KOPT-K1 (cell line): ENCODE results near the gene KMT2E.
"Not testable (repeated sequence)": the region's sequence is repeated elsewhere in the genome, so short reads cannot be mapped to it uniquely, and the experiment has no call there.

Experiments
- H3K27ac ChIP-seq: fragments of 200-600 bp; sonication (generic); 2 replicates; pipeline ENCODE4 v1.5.1; 2016; ENCODE audit warnings: antibody characterized with exemption, mild to moderate bottlenecking, low read depth, low read length; ENCODE audit not compliant: poor library complexity, severe bottlenecking
- H3K36me3 ChIP-seq: fragments of 200-600 bp; sonication (generic); 2 replicates; pipeline ENCODE4 v1.5.1; 2017; ENCODE audit warnings: antibody characterized with exemption, mild to moderate bottlenecking, low read length, moderate library complexity; ENCODE audit not compliant: insufficient read depth
- H3K9me3 ChIP-seq: fragments of 200-600 bp; sonication (generic); 2 replicates; pipeline ENCODE4 v1.5.1; 2017; ENCODE audit warnings: antibody characterized with exemption, low read length, mild to moderate bottlenecking; ENCODE audit not compliant: insufficient read depth, poor library complexity, severe bottlenecking

KMT2E gene

DNA sequence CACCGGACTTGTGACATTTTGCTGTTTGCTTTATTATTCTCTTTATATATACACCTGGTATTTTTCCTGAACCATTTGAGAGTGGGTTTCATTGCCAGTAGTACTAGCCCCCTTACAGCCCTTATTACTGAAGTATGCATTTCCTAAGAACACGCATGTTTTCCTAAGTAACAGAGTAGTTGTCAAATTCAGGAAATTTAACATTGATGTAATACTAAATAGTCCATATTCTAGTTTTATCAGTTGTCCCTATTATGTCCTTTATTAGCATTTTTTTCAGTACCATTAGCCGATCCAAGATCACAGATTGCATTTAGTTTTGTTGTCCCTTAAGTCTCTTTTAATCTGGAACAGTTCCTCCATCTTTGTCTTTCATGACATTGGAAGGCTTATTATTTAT, 8.0 kb downstream of the KMT2E start:
- Histone ChIP-seq H3K36me3 (0 out of 2 replicates have a peak, but pooled peaks cover 5% of the 10 kb centered on the region), H3K27ac (no peak overlapping the region), H3K9me3 (no peaks in the 10 kb centered on the region)

DNA sequence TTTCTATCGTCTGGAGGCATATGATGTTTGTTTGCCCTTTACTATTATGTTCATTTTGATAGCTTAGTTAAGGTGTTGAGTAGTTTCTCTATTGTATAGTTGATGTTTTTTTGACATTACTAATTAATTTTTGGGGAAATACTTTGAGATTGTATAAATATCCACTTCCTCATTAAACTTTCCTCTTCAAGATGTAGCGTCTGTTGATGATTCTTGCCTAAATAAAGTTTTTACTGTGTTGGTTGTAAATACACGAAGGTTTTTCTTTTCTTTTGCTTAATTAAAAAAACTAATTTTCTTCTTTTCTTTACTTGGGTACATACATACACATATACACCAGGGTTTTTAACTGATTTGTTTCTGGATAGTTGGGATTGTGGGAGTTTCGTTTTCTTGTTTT, 8.5 kb downstream of the KMT2E start:
- Histone ChIP-seq H3K9me3 (no peaks in the 10 kb centered on the region), H3K36me3 (0 out of 2 replicates have a peak, but pooled peaks cover 5% of the 10 kb centered on the region), H3K27ac (no peak overlapping the region)

DNA sequence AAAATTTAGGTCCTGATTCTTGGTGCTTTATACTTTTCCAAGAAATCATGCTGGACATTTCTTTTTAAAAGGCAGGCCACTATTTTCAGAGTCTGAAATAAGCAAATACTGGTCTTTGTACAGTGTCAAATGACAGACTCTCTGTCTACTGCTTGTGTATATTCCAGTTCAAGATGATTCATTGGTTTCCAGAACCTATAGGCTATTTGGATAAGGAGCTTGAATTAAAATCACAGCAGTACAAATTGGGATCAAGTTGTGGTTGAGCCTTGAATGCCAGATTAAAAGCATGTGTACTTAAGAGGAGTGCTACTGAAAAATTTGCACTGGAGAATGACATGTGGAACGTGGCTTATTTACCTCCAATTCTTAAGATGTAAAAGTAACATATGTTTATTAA, 10.7 kb downstream of the KMT2E start:
- H3K36me3 ChIP-seq: peaks cover 11% of the 10 kb centered on the region; the same call in 1 of the 2 replicates
- no peak overlapping the region for H3K27ac ChIP-seq
- H3K9me3 ChIP-seq: no peaks in the 10 kb centered on the region

DNA sequence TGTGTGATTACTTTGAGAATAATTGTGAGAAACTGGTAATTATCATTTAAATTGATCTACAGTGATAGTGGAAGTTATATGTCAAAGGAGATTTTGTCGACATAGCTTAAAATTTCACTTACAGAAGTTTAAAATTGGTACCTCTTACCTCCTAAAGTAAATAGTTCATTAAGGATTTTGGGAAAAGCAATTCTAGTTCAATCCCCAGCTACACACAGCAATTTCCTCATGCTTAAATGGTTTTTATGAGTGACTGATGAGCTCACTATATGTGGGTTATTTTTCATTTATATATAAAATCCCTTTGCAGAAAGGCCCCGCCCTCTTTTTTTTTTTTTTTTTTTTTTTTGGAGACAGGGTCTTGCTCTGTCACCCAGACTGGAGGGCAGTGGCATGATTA, 12.7 kb downstream of the KMT2E start:
- Histone ChIP-seq H3K9me3 (no peaks in the 10 kb centered on the region), H3K36me3 (peaks cover 6% of the 10 kb centered on the region; the same call in 1 of the 2 replicates)

DNA sequence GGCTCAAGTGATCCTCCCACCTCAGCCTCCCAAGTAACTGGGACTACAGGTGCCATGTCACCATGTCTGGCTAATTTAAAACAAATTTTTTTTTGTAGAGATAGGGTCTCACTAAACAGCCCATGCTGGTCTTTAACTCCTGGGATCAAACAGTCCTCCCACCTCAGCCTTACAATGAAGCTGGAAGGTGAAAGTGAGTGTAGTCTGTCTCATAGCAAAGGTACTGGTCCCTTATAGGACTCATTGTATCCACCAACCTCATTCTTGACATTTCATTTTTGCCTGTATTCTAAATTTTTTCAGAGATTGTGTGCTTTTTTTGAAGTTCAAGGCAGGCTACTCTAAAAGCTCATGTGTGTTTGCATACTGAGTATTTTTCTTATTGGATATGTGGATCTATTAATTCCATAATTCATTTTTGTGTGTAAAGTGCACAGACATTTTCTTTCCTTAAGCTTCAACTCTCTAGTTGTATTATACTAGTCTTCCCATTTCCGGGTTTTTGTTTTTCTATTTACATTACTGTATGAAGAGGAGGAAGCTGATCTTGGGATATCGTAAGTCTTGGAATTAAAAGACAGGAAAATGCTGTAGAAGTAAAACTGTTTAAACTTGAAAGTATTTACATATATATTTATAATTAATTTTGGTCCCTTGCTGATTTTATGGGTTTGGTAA, 13.3 kb downstream of the KMT2E start:
- H3K27ac ChIP-seq: no peak overlapping the region
- no peaks in the 10 kb centered on the region for H3K9me3 ChIP-seq
- H3K36me3 ChIP-seq: peaks cover 6% of the 10 kb centered on the region; the same call in 1 of the 2 replicates

More for the DNA sequence above, 12.7 kb downstream of the KMT2E start:
- no peak overlapping the region for H3K27ac ChIP-seq

DNA sequence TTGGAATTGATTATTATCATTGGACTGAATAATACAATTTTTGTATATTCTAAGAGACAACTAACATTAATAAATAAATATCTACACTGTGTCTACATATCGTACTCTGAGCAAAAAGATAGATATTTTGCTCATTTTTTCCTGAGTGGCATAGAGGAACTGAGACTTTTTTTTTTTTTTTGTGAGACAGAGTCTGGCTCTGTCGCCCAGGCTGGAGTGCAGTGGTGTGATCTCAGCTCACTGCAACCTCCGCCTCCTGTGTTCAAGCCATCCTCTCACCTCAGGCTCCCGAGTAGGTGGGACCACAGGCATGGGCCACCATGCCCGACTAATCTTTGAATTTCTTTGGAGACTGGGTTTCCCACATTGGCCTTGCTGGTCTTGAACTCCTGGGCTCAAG, 14.0 kb downstream of the KMT2E start:
- peaks cover 6% of the 10 kb centered on the region; the same call in 1 of the 2 replicates for H3K36me3 ChIP-seq
- no peak overlapping the region for H3K27ac ChIP-seq
- H3K9me3 ChIP-seq: no peaks in the 10 kb centered on the region

DNA sequence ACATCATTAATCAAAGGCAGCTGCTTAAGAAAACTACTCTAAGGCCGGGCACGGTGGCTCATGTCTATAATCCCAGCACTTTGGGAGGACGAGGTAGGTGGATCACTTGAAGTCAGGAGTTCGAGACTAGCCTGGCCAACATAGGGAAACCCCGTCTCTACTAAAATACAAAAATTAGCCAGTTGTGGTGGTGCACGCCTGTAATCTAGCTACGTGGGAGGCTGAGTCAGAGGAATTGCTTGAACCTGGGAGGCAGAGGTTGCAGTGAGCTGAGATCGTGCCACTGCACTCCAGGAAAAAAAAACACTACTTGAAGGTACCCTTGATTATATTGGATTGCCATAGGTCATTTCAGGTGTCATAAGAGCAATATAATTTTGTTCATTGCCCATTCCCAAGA, 14.9 kb downstream of the KMT2E start:
- not testable (repeated sequence) for H3K27ac ChIP-seq, H3K36me3 ChIP-seq, H3K9me3 ChIP-seq

DNA sequence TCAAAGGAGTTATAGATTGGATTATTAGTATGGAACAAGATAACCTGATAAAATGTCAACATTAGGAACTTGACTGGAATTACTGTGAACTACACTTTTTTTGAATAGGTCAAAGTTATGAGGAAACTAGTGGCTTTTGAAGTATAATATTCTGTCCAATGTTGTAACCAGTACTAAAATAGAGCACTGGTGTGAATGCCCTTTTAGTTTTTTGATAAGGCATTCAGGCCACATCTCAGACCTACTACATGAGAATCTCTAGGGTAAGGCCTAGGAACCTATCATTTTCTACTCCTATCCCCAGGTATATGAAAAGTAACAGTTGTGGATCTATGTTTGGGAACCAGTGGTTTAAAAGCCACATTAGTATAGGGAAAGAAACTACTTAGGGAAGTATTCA, 16.4 kb downstream of the KMT2E start:
- Histone ChIP-seq H3K27ac (no peak overlapping the region), H3K9me3 (no peaks in the 10 kb centered on the region), H3K36me3 (peaks cover 14% of the 10 kb centered on the region; the same call in 1 of the 2 replicates)

DNA sequence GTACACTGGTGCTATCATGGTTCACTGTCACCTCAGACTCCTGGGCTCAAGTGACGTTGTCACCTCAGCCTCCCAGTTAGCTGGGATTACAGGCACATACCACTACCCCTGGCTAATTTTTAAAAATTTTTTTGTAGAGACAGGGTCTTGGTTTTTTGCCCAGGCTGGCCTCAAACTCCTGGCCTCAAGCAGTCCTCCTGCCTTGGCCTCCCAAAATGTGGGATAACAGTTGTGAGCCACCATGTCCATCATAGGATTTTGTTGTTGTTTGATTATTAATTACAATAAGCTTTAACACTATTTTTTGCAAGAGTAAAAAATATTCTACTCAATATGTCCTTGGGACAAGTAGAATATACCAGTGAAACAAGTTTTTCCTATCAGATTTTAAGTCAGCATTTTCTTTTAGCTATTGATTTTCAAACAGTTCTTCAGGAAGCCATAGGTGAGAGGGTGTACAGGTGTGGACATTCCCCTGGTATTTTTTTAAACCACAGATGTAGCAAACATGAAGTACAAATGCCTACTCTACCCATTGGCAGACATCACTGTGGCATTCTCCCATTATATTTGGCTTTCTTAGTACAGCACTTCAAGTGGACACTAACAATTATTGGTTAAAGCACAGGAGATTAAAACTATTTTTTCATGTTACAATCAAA, 18.7 kb downstream of the KMT2E start:
- Histone ChIP-seq H3K9me3 (no peaks in the 10 kb centered on the region), H3K27ac (no peak overlapping the region), H3K36me3 (peaks cover 14% of the 10 kb centered on the region)

DNA sequence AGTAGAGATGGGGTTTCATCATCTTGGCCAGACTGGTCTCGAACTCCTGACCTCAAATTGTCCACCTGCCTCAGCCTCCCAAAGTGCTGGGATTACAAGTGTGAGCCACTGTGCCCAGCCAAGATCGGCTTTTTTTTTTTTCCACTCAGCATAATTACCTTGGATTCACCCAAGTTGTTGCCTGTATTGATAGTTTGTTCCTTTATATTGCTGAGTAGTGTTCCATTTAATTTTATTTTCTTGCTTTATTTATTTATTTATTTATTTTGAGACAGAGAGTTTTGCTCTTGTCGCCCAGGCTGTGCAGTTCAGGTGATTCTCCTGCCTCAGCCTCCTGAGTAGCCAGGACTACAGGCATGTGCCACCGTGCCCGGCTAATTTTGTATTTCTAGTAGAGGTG, 21.3 kb downstream of the KMT2E start:
- no peaks in the 10 kb centered on the region for H3K9me3 ChIP-seq
- peaks cover 31% of the 10 kb centered on the region for H3K36me3 ChIP-seq
- H3K27ac ChIP-seq: no peak overlapping the region

DNA sequence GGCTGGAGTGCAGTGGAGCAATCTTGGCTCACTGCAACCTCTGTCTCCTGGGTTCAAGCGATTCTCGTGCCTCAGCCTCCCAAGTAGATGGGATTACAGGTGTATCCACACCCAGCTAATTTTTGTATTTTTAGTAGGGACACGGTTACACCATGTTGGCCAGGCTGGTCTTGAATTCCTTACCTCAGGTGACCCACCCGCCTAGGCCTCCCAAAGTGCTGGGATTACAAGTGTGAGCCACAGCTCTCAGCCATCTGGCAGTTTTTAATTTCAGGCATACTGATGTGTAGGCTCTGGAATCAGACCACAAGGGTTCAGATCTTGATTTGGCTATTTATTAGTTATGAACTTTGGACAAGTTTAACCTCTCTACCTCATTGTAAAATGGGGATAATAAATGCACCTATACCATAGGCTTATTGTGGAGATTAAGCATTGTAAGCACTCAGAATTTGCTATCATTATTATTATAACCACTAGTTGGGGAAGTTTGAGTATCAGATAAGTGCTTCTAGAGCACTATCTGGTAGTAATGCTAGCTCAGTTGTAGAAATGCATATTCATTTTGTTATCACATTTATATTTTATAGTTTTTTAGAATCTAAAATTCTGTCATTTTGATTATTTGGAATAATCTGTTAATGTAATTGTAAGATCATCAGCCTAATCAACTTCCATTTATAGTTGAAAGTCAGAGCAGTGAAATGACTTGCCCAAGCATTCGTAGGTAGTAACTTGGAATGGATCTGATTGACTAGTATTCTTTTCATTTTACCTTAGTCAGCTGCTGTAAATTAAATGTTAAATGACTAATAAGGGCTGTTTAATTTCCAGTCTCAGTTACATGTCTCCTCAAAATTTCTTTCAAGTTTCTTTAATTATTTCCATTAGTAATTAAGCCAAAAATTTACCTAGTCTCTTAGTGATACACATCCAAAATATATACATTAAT, 22.5 kb downstream of the KMT2E start:
- H3K36me3 ChIP-seq: peaks cover 43% of the 10 kb centered on the region
- H3K27ac ChIP-seq: no peak overlapping the region
- H3K9me3 ChIP-seq: no peaks in the 10 kb centered on the region

DNA sequence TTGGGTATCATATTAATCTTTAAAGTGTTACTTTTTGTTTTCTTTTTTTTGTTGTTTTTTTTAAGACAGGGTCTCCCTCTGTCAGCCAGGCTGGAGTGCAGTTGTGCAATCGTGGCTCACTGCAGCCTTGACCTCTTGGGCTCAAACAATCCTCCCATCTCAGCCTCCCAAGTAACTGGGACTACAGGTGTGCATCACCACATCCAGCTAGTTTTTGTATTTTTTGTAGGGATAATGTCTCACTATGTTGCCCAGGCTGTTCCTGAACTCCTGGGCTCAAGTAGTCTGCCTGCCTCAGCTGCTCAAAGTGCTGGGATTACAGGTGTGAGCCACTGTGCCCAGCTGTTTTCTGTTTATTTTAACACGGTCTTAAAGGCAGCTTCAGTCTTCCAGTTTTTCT, 23.3 kb downstream of the KMT2E start:
- Histone ChIP-seq H3K36me3 (peaks cover 51% of the 10 kb centered on the region), H3K9me3 (no peaks in the 10 kb centered on the region), H3K27ac (no peak overlapping the region)

DNA sequence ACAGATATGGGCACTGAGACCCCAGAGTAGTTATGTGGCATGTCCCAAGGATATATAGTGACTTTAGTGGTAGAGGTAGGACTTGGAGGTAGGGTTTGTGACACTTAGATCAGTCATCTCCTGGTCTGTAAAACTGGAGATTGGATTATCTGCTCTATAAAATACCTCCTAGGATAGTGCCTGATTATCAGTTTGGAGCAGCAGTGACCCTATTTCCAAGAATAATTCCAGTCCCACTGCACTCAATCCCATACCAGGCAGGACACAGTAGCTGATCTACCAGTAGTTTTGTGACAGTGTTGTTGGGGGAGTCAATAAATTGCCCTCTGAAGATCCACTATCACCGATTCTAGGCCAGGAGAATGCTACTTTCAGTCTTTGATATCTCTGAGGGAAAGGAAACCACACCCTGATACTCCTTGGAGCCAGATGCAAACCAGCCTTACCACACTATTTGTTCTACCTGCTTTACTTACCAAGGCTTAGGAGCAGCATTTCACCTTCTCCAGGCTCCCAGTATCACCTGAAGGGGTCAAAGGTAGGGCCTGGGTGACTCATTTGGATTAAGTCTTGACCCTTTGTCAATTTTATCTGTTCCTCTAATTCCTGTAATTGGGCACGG, 30.6 kb downstream of the KMT2E start:
- H3K36me3 ChIP-seq: peaks cover 98% of the 10 kb centered on the region

DNA sequence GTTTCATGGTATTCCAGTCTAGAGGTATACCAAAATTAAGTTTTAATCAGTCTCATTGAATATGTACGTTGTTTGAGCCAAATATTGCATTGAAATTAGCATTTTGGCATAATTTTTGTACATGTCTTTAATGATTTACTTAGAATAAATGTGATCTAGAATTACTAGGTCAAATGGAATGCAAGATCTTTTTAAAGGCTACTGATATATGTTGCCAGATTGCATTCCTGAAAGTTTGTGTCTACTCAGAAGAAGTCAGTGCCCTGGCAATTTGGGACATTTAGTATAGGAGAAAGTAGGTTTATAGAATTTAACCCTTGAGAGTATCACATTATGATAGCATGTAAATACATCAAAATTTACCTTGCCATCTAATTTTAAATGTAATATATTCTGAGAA, 32.4 kb downstream of the KMT2E start:
- H3K27ac ChIP-seq: no peak overlapping the region
- peaks cover 99% of the 10 kb centered on the region for H3K36me3 ChIP-seq
- no peaks in the 10 kb centered on the region for H3K9me3 ChIP-seq

More for the DNA sequence above, 30.6 kb downstream of the KMT2E start:
- Histone ChIP-seq H3K9me3 (no peaks in the 10 kb centered on the region), H3K27ac (no peak overlapping the region)

DNA sequence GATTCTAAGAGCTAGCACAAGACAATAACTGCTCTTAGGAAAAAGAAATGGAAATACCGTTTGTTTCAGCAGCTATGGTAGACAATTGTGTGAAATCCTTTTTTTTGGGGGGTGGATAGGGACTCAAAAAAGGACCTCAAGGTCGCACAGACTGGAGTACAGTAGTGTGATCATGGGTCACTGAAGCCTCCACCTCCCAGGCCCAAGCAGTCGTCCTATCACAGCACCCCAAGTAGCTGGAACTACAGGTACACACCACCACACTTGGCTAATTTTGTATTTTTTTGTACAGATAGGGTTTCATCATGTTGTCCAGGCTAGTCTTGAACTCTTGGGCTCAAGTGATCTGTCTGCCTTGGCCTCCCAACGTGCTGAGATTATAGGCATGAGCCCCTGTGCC, 33.9 kb downstream of the KMT2E start:
- H3K9me3 ChIP-seq: no peaks in the 10 kb centered on the region
- peaks cover 98% of the 10 kb centered on the region for H3K36me3 ChIP-seq
- no peak overlapping the region for H3K27ac ChIP-seq
